IMR-90 (cell line): ENCODE results near the gene TJAP1. TPM values are rescaled to one million over a fixed set of nuclear protein-coding genes. Genes with fewer than 3 reads are reported as not detected.

ENCODE experiments used
- ATAC-seq: fragments of 200-7000 bp; cut with Tn5 transposase; 2 replicates; pipeline ENCODE4 v1.9.1; 2020; ENCODE audit warnings: low read depth, mild to moderate bottlenecking, moderate library complexity
- BruUV-seq: library from RNA; stranded (reverse); fragments of 400-500 nt; replicated peaks from 2 replicates; lab custom pipeline; 2021; lab: Mats Ljungman, UMichigan
- CTCF ChIA-PET: fragments of 300-600 bp; formaldehyde crosslinking; extraction: SDS; loops from one replicate; lab custom pipeline; 2021; ENCODE audit warnings: antibody characterized with exemption; lab: Yijun Ruan, JAX
- POLR2A ChIA-PET: fragments of 300-600 bp; sonication (Branson Sonifier 250); formaldehyde crosslinking; loops from one replicate; lab custom pipeline; 2022; ENCODE audit warnings: antibody characterized with exemption; ENCODE audit not compliant: unreplicated experiment; lab: Charles Lee
- DNase-seq: peaks from one replicate; pipeline ENCODE4 v3.0.0; 2013
- H2AFZ ChIP-seq: replicated peaks from 2 replicates; pipeline ENCODE3; 2013; ENCODE audit warnings: low read length, mild to moderate bottlenecking; ENCODE audit not compliant: poor library complexity
- H2AK5ac ChIP-seq: 2 replicates; pipeline ENCODE4 v1.6.1; 2013; ENCODE audit warnings: low read depth, low read length, inconsistent platforms
- H2AK9ac ChIP-seq: replicated peaks from 2 replicates; pipeline ENCODE3; 2013; ENCODE audit warnings: mild to moderate bottlenecking, low read depth, low read length, moderate library complexity; ENCODE audit not compliant: poor library complexity
- H2BK120ac ChIP-seq: 2 replicates; pipeline ENCODE4 v1.6.1; 2013; ENCODE audit warnings: low read depth, low read length, inconsistent platforms
- H2BK15ac ChIP-seq: 3 replicates; pipeline ENCODE4 v1.6.1; 2013; ENCODE audit warnings: low read depth, low read length, inconsistent platforms
- H2BK20ac ChIP-seq: 2 replicates; pipeline ENCODE4 v1.6.1; 2013; ENCODE audit warnings: low read depth, mild to moderate bottlenecking, inconsistent platforms, low read length, moderate library complexity
- H2BK5ac ChIP-seq: 2 replicates; pipeline ENCODE4 v1.6.1; 2013; ENCODE audit warnings: mild to moderate bottlenecking, low read depth, low read length, inconsistent platforms; ENCODE audit not compliant: poor library complexity, severe bottlenecking
- H3K14ac ChIP-seq: replicated peaks from 2 replicates; pipeline ENCODE4 v1.6.1; 2013; ENCODE audit warnings: low read depth, low read length, inconsistent platforms
- H3K18ac ChIP-seq: 2 replicates; pipeline ENCODE4 v1.6.1; 2013; ENCODE audit warnings: low read depth, low read length, control low read depth
- H3K23ac ChIP-seq: 2 replicates; pipeline ENCODE4 v1.6.1; 2013; ENCODE audit warnings: low read depth, low read length, inconsistent platforms
- H3K27ac ChIP-seq: 2 replicates; pipeline ENCODE4 v1.5.1; 2013; ENCODE audit warnings: mild to moderate bottlenecking, control low read depth, low read length; ENCODE audit not compliant: insufficient read depth
- H3K27me3 ChIP-seq: 2 replicates; pipeline ENCODE4 v1.6.1; 2013; ENCODE audit warnings: low read length; ENCODE audit not compliant: control insufficient read depth, insufficient read depth
- H3K36me3 ChIP-seq: 2 replicates; pipeline ENCODE4 v1.6.1; 2013; ENCODE audit warnings: low read length, mixed read lengths; ENCODE audit not compliant: control insufficient read depth, insufficient read depth
- H3K4ac ChIP-seq: 2 replicates; pipeline ENCODE4 v1.6.1; 2013; ENCODE audit warnings: low read depth, low read length, inconsistent platforms
- H3K4me1 ChIP-seq: 2 replicates; pipeline ENCODE4 v1.6.1; 2013; ENCODE audit warnings: low read length, mixed read lengths; ENCODE audit not compliant: control insufficient read depth, insufficient read depth
- H3K4me2 ChIP-seq: 2 replicates; pipeline ENCODE4 v1.6.1; 2013; ENCODE audit warnings: low read depth, mild to moderate bottlenecking, control low read depth, low read length, moderate library complexity
- H3K4me3 ChIP-seq: 2 replicates; pipeline ENCODE4 v1.5.1; 2013; ENCODE audit warnings: low read depth, mild to moderate bottlenecking, control low read depth, low read length, moderate library complexity; ENCODE audit not compliant: insufficient read depth
- H3K56ac ChIP-seq: 2 replicates; pipeline ENCODE4 v1.6.1; 2013; ENCODE audit warnings: low read length, inconsistent platforms; ENCODE audit not compliant: insufficient read depth; ENCODE audit errors: extremely low read depth
- H3K79me1 ChIP-seq, 2 experiments: 2 replicates each; pipeline ENCODE4 v1.6.1; 2013; ENCODE audit warnings: low read length in 2 of 2, inconsistent platforms in 1 of 2, low read depth in 1 of 2
- H3K9ac ChIP-seq: 2 replicates; pipeline ENCODE4 v1.6.1; 2013; ENCODE audit warnings: low read depth, low read length, control low read depth
- H3K9me1 ChIP-seq: 2 replicates; pipeline ENCODE4 v1.6.1; 2013; ENCODE audit warnings: low read length, inconsistent platforms; ENCODE audit not compliant: insufficient read depth
- H3K9me3 ChIP-seq: 2 replicates; pipeline ENCODE4 v1.6.1; 2013; ENCODE audit warnings: low read length; ENCODE audit not compliant: control insufficient read depth, insufficient read depth
- H4K20me1 ChIP-seq: 2 replicates; pipeline ENCODE4 v1.6.1; 2013; ENCODE audit warnings: low read length, inconsistent platforms; ENCODE audit not compliant: insufficient read depth
- H4K5ac ChIP-seq: 2 replicates; pipeline ENCODE4 v1.6.1; 2013; ENCODE audit warnings: mild to moderate bottlenecking, low read depth, low read length, control low read depth
- H4K8ac ChIP-seq, 2 experiments: 2 replicates each; pipeline ENCODE4 v1.6.1; 2013; ENCODE audit warnings: low read depth in 2 of 2, low read length in 2 of 2, control low read depth in 1 of 2, inconsistent platforms in 1 of 2
- H4K91ac ChIP-seq: 2 replicates; pipeline ENCODE4 v1.6.1; 2013; ENCODE audit warnings: low read depth, low read length, inconsistent platforms; ENCODE audit not compliant: insufficient read depth
- BHLHE40 ChIP-seq: fragments of 150-350 bp; IDR thresholded peaks from 2 replicates; pipeline ENCODE4 v1.6.1; 2016; ENCODE audit warnings: mild to moderate bottlenecking, low read depth, low read length
- CHD1 ChIP-seq: IDR thresholded peaks from 2 replicates; pipeline ENCODE4 v1.6.1; 2012; ENCODE audit warnings: low read depth, low read length, improper control_type of control experiment
- FOS ChIP-seq: fragments of 150-350 bp; IDR thresholded peaks from 2 replicates; pipeline ENCODE4 v1.6.1; 2016; ENCODE audit warnings: low read depth, low read length
- MAZ ChIP-seq: IDR thresholded peaks from 2 replicates; pipeline ENCODE4 v1.6.1; 2012; ENCODE audit warnings: low read depth, mild to moderate bottlenecking, low read length, improper control_type of control experiment, moderate library complexity, borderline replicate concordance
- POLR2A ChIP-seq: IDR thresholded peaks from 2 replicates; pipeline ENCODE4 v1.6.1; 2012; ENCODE audit warnings: mild to moderate bottlenecking, low read depth, low read length
- RAD21 ChIP-seq: IDR thresholded peaks from 2 replicates; pipeline ENCODE4 v1.6.1; 2012; ENCODE audit warnings: low read length, improper control_type of control experiment
- RCOR1 ChIP-seq: IDR thresholded peaks from 2 replicates; pipeline ENCODE4 v1.6.1; 2012; ENCODE audit warnings: mild to moderate bottlenecking, low read length, improper control_type of control experiment; ENCODE audit not compliant: insufficient replicate concordance
- WGBS, 2 experiments: methylation state at CpG; one replicate each; pipeline versions ENCODE4 v1.1.5 to v1.1.7; 2013; ENCODE audit warnings: missing lambda C conversion rate in 2 of 2; ENCODE audit not compliant: insufficient read length in 1 of 2; ENCODE audit errors: extremely low coverage in 2 of 2; 5-methylcytosine and 5-hydroxymethylcytosine counted together
- dilution Hi-C: fragments of 300-500 bp; cut with HindIII; formaldehyde crosslinking; loops from one replicate; pipeline ENCODE4 v1.14.3; 2018; ENCODE audit warnings: low sequenced_read_pairs; ENCODE audit not compliant: unreplicated experiment
- in situ Hi-C: fragments of 300-500 bp; cut with MboI; formaldehyde crosslinking; loops from 3 replicates; pipeline ENCODE4 v1.14.3; 2019; ENCODE audit warnings: low sequenced_read_pairs, inconsistent platforms, mixed read lengths
- intact Hi-C: fragments of 100-400 bp; cut with micrococcal nuclease; formaldehyde crosslinking; loops from 2 replicates; pipeline ENCODE4 v1.10.0; 2022
- polyA plus RNA-seq, 3 experiments: library from polyadenylated mRNA; depleted of rRNA; stranded (reverse); fragments of >200 nt; gene quantifications; 2 replicates each; pipeline ENCODE4 v1.2.3, GENCODE V29; 2012; ENCODE audit warnings: low replicate concordance in 1 of 3
- total RNA-seq: library from RNA; depleted of rRNA; stranded (reverse); fragments of >200 nt; gene quantifications from 2 replicates; pipeline ENCODE4 v1.2.3, GENCODE V29; 2012
- TF ChIP-seq, protein P1 (sequence below): fragments of 150-350 bp; IDR thresholded peaks from 2 replicates; pipeline ENCODE4 v1.6.1; 2016; ENCODE audit warnings: low read depth, mild to moderate bottlenecking, low read length, moderate library complexity, borderline replicate concordance
- TF ChIP-seq, protein P2 (sequence below): conservative IDR thresholded peaks from 2 replicates; pipeline ENCODE4 v1.5.1; 2012; ENCODE audit warnings: mild to moderate bottlenecking, low read depth, low read length, improper control_type of control experiment
- TF ChIP-seq, protein P3 (sequence below): fragments of 150-350 bp; IDR thresholded peaks from 2 replicates; pipeline ENCODE4 v1.6.1; 2017; ENCODE audit warnings: mild to moderate bottlenecking, antibody characterized with exemption, low read length, low read depth

The TJAP1 gene
- total and polyA plus RNA-seq, 2 of the 4 experiments (the other 2 are of a cell fraction): 12.2 to 34.2 TPM

DNA sequence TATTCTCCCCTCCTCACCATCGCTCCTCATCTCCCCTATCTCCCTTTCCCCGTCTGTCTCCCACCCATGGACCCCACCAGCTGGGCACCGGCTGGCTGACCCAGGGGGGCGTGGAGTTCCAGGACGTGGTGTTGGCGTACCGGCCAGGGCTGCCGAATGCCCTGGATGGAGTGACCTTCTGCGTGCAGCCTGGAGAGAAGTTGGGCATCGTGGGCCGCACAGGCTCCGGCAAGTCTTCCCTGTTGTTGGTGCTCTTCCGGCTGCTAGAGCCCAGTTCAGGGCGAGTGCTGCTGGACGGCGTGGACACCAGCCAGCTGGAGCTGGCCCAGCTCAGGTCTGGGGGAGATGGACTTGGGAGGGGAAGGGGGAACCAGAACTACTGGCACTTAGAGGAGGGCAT lies 29.8 kb upstream of the TJAP1 start:
- POLR2A ChIA-PET: interaction anchor here (0.6 kb wide), 1 partner anchor 9 kb away, joined by 4 read pairs; no protein-coding TSS in a partner anchor

More for the DNA sequence above, 29.8 kb upstream of the TJAP1 start:
- Histone ChIP-seq H3K79me1 (no peaks in the 10 kb centered on the region), H3K9me1 (peaks cover 4% of the 10 kb centered on the region; the same call in 1 of the 2 replicates), H4K20me1 (no peaks in the 10 kb centered on the region; the same call in 1 of the 2 replicates), H3K9me3 (no peaks in the 10 kb centered on the region), H2AK5ac (no peak overlapping the region), H3K4me3 (no peak overlapping the region), H3K4me1 (no peaks in the 10 kb centered on the region), H3K27ac (no peak overlapping the region), H4K8ac (no peak overlapping the region), H2AFZ (no peak overlapping the region), H3K23ac (no peak overlapping the region), H2AK9ac (no peak overlapping the region), H2BK120ac (no peak overlapping the region), H3K9ac (no peak overlapping the region), H4K91ac (no peak overlapping the region), H3K36me3 (peaks cover 68% of the 10 kb centered on the region), H3K4me2 (no peak overlapping the region), H3K14ac (no peak overlapping the region), H3K18ac (no peak overlapping the region), H2BK5ac (no peak overlapping the region), H2BK15ac (no peak overlapping the region), H3K4ac (no peak overlapping the region), H3K27me3 (no peaks in the 10 kb centered on the region), H2BK20ac (no peak overlapping the region), H4K5ac (no peak overlapping the region), H3K56ac (no peak overlapping the region)
- in situ Hi-C loops (loop anchor here (10.0 kb wide), 1 partner anchor 47 kb away; no protein-coding TSS in a partner anchor), intact Hi-C loops (no loop called here), dilution Hi-C loops (no loop called here)
- WGBS, 2 experiments: 96 to 100% methylated on average over 1 to 10 of the region's 16 CpGs
- ATAC-seq: no peak
- TF ChIP-seq POLR2A: no peak
- TF ChIP-seq MAZ: no peak
- TF ChIP-seq FOS: no peak
- no peak for TF ChIP-seq RCOR1
- TF ChIP-seq, protein P1, sequence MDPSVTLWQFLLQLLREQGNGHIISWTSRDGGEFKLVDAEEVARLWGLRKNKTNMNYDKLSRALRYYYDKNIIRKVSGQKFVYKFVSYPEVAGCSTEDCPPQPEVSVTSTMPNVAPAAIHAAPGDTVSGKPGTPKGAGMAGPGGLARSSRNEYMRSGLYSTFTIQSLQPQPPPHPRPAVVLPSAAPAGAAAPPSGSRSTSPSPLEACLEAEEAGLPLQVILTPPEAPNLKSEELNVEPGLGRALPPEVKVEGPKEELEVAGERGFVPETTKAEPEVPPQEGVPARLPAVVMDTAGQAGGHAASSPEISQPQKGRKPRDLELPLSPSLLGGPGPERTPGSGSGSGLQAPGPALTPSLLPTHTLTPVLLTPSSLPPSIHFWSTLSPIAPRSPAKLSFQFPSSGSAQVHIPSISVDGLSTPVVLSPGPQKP: no peak
- TF ChIP-seq BHLHE40: no peak
- TF ChIP-seq, protein P2, sequence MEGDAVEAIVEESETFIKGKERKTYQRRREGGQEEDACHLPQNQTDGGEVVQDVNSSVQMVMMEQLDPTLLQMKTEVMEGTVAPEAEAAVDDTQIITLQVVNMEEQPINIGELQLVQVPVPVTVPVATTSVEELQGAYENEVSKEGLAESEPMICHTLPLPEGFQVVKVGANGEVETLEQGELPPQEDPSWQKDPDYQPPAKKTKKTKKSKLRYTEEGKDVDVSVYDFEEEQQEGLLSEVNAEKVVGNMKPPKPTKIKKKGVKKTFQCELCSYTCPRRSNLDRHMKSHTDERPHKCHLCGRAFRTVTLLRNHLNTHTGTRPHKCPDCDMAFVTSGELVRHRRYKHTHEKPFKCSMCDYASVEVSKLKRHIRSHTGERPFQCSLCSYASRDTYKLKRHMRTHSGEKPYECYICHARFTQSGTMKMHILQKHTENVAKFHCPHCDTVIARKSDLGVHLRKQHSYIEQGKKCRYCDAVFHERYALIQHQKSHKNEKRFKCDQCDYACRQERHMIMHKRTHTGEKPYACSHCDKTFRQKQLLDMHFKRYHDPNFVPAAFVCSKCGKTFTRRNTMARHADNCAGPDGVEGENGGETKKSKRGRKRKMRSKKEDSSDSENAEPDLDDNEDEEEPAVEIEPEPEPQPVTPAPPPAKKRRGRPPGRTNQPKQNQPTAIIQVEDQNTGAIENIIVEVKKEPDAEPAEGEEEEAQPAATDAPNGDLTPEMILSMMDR: no peak
- TF ChIP-seq CHD1: no peak
- TF ChIP-seq, protein P3, sequence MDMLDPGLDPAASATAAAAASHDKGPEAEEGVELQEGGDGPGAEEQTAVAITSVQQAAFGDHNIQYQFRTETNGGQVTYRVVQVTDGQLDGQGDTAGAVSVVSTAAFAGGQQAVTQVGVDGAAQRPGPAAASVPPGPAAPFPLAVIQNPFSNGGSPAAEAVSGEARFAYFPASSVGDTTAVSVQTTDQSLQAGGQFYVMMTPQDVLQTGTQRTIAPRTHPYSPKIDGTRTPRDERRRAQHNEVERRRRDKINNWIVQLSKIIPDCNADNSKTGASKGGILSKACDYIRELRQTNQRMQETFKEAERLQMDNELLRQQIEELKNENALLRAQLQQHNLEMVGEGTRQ: no peak
- TF ChIP-seq RAD21: no peak
- no peak for DNase-seq
- CTCF ChIA-PET: no interaction called here
- BruUV-seq: no TSS peak
